T1000 (cell line): ENCODE data around the gene HDAC8.
"Not testable (repeated sequence)": the region's sequence is repeated elsewhere in the genome, so short reads cannot be mapped to it uniquely, and the experiment has no call there.

Source experiments
- DNase-seq: peaks from one replicate; lab custom pipeline; 2025; ENCODE audit warnings: mixed read lengths; lab: John Stamatoyannopoulos, UW

Gene HDAC8

DNA sequence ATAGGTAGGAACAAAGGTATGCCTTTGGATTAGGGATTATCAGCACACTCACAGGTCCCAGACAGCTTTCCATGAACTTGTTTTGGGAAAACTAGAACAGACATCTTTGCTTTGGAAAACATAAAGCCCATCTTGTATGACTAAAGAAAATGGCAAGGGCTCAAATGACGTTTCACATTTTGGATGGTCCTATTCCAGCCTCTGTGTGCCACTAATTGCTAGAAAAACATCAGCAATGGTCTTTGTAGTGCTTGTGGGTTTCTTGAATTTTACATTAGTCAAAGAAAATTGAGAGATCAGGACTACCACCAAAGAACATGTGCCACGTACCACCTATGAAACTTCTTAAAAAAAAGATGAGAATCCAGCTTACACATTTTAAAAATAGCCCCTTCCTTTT lies 111.4 kb downstream of the HDAC8 start:
- DNase-seq: no peak

DNA sequence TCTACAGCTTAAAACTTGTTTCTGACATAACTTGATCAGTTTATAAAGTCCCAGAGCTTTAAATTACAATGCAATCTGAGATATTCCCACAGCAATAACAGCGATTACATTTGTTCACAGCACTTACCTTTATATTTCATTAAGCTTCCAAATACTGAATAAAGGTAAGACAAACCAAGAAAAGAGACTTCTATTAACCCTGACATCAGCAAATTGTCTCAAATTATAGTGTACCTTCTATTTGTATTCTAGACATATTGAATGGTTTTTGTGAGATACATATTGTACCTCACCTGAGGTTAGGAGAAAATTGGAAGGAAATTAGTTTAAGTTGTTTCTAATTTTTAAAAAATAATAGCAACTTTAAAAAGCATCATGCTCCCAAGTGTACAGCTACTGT lies 111.9 kb downstream of the HDAC8 start:
- no peak for DNase-seq

DNA sequence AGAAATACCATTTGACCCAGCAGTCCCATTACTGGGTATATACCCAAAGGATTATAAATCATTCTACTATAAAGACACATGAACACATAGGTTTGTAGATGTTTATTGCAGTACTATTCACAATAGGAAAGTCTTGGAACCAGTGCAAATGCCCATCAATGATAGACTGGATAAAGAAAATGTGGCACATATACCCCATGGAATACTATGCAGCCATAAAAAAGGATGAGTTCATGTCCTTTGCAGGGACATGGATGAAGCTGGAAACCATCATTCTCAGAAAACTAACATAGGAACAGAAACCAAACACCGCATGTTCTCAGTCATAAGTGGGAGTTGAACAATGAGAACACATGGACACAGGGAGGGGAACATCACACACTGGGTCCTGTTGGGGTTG lies 123.6 kb downstream of the HDAC8 start:
- DNase-seq: not testable (repeated sequence)

DNA sequence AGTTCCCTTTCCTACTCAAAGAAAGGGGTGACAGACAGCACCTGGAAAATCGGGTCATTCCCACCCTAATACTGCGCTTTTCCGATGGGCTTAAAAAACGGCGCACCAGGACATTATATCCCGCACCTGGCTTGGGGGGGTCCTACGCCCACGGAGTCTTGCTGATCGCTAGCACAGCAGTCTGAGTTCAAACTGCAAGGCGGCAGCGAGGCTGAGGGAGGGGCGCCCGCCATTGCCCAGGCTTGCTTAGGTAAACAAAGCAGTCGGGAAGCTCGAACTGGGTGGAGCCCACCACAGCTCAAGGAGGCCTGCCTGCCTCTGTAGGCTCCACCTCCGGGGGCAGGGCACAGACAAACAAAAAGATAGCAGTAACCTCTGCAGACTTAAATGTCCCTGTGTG lies 131.9 kb downstream of the HDAC8 start:
- DNase-seq: not testable (repeated sequence)

DNA sequence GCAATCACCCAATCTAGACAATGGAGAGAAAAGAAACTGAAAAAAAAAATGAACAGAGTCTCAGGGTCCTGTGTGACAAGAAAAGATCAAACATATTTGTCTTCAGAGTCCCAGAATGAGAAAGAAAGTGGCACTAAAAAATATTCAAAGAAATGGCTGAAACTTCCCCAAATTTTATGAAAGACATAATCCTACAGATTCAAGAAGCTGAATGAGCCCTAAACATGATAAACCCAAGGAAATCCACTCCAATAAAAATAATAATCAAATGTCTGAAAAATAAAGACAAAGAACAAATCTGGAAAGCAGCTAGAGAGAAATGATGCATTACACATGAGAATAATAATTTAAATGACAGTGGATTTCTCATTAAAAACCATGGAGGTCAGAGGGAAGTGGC lies 136.6 kb downstream of the HDAC8 start:
- no peak for DNase-seq

DNA sequence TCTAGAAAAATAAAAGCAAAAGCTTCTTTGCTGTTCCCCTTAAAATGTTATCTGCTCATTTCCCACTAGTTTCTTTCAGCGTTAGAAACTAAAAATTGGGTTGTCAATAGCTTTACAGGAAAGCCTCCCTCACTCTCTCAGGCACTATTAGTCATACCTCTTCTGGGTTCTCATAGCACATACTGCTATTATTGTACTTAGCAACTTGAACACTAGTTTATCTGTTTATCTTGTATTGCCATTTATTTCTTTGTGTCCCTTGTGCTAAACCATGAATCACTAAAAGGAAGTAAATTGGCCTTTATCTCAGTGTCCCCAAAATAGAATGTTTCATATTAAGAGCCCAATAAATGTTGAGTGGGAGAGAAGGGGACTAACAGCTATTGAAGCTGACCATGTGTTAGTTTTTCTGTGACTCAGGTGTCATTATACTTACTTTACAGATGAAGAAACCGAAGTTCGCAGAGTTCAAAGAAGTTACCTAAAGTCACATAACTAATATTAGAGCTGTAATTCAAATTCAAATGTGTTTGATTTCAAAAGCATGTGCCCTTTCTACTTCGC lies 142.2 kb downstream of the HDAC8 start:
- no peak for DNase-seq

DNA sequence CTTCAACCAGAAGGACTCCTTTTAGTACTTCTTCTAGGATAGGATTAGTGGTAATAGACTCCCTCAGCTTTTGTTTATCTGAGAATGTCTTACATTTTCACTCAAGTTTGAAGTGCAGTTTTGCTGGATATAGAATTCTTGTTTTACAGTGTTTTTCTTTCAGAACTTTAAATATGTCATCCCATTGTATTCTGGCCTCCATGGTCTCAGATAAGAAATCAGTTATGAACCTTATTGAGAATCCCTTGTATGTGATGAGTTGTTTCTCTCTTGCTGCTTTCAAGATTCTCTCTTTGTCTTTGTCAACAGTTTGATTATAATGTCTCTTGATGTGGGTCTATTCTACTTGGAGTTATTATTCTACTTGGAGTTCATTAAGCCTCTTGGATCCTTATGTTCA lies 150.8 kb downstream of the HDAC8 start:
- no peak for DNase-seq

DNA sequence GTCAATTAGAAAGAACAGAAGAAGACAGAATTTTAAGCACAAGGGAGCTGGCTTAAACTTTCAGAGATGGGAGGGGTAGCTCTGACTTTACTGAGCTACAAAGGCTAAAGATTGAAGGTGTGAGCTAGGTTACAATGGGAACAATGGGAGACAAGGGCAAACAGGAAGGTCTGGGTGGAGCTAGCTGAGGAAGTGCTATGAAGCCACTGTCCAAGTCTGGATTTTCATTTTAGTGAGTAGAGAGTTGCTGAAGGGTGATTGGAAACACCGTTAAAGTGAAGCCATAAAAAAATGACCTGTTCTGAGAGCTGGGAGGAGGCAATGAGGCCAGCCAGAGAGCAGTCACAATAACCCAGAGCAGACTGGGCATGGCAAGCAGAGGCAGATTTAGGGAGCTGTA lies 162.7 kb downstream of the HDAC8 start:
- DNase-seq: no peak

DNA sequence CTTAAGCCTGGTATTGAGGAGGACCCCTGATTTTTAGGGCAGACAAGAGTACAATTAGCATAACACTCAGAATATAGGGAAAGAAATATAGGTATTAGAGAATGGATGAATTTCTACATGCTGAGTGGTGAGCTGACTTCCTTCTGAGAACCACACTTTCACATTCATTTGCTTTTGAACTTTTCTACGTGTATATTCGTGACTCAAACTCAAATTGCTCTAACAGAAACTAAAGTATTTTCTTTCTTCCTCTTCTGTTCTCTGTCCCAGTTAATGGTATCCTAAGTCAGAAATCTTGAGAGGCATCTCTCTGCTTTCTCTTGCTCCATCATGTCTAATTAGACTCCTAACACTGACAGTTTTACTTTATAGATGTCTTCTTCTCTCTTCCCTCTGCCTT lies 163.8 kb downstream of the HDAC8 start:
- no peak for DNase-seq

DNA sequence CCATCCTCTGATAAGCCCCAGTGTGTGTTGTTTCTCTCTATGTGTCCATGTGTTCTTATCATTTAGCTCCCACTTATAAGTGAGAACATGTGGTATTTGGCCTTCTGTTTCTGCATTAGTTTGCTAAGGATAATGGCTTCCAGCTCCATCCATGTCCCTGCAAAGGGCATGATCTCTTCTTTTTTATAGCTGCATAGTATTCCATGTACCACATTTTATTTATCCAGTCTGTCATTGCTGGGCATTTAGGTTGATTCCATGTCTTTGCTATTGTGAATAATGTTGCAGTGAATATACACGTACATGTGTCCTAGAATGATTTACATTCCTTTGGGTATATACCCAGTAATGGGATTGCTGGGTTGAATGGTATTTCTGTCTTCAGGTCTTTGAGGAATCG lies 167.5 kb downstream of the HDAC8 start:
- DNase-seq: not testable (repeated sequence)

DNA sequence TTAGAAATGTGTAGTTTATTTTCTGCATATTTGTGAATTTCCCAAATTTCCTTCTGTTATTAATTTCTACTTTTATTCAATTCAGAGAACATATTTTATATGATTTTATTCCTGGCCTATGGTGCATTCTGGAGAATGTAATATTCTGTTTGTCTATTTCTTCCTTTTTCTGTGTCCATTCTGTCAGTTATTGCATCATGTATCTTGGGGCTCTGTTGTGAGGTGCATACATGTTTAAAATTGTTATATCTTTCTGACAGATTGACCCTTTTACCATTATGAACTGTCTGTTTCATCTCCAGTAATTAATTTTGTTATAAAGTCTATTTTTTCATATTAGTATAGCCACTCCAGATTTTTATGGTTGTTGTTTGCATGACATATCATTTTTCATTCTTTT lies 170.0 kb downstream of the HDAC8 start:
- no peak for DNase-seq

DNA sequence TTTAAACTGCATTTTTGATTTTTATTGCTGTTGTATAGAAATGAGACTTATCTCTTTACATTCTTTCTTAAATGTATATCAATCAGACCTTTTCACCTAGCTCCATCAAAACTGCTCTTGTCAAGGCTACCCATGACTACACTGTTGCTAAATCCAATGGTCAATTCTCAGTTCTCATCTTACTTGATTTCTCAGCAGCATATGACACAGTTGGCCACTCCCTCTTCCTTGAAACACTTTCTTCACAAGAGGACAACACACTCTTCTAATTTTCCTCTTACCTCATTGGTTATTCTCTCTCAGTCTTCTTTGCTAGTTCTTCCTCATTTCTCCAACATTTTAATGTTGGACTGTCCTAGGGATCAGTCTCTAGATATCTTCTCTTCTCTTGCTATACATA lies 172.8 kb downstream of the HDAC8 start:
- no peak for DNase-seq

DNA sequence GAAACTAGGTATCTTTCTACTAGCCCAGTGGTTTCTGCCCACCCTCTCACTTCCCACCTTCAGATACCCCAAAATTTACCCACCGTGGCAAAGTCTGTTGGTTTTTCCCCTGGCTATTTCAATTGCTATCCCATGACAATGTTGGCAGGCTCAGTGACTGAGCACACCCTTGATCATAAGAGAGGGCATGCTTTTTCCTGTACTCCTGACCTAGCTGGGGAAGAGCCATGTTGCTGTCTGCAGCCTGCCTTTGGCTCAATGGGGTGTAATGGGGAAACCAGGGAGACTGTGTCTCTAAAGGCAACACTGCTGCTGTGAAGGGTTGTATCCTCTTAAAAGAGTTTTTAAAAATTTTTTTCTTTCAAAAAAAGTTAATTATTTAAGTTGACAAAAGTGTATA lies 176.5 kb downstream of the HDAC8 start:
- DNase-seq: no peak

DNA sequence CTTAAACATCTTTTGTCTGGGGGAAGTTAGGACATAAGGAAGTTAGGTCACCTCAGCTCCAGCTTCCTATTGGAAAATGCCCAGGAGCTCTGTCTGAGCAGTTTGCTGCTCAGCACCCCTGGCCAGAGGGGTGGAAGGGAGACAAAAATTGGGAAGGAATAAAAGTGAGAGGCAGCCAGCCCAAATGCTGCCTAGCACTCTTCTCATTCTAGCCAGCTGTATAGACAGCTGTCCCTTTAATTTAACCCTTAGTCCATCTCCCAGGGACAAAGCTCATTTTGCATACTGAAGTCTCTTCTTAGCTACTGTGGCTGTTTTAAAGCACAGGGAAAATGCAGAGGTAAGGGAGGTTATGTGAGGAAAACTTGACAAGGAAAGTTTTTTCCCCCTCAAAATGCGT lies 177.4 kb downstream of the HDAC8 start:
- no peak for DNase-seq

DNA sequence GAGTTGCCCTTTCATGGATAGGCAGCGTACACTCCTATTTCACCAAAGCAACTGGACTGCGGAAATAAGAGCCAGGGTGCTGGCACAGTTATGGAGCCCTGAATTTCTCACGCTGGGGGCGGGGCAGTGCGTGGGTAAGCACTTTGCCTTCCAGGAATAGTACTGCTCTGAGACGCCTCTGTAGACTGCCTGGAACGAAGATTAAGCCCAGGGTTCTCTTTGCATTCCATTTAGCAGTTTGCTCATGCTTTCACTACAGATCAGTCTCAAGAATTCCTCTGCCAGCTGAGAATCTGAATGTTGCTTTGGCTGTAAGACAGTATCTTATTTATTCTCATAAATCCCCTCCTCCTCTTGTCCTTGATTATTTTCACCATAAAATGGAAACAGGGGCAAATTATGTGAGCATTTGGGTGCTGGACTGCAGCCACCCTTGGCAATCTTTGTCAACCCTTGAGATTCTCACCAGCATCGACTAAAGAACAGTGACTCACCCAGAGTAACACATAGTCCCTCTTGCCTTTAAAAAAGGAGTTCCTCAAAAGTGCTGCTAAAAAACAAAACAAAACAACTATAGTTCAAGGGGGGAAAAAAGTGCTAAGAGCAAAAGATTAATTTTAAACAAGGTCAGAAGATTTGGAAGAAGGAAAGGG lies 178.0 kb downstream of the HDAC8 start:
- DNase-seq: no peak

DNA sequence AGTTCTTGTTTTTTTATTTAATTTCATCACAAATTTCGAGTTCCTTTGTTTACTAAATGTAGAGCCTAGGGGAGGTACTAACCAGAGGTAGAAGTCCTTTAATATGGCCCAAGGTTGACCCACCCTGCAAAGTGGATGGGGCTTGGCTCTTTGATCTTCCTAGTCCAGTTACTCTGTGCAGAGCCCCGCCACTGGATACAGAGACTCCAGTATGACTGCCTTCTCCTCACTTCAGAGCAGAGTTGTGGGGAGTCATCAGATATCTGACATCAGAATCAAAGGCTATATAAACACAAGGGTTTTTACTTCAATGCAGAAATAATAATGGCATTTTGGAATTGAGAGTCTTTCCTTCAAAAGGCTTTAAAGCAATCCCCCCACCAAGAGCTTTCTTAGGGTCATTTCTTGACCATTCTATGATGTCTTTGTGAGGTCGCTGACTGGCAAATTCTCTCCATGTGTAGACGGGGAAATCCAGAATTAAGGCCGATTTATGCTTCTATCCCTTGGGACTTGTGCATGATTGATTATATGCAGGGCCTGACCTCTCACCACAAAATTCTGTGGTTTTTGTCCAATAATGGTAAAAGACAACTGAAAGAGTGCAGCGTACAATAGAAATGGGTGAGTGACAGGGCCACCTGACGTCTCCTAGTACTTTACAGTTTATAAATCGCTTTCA lies 178.7 kb downstream of the HDAC8 start:
- DNase-seq: no peak

DNA sequence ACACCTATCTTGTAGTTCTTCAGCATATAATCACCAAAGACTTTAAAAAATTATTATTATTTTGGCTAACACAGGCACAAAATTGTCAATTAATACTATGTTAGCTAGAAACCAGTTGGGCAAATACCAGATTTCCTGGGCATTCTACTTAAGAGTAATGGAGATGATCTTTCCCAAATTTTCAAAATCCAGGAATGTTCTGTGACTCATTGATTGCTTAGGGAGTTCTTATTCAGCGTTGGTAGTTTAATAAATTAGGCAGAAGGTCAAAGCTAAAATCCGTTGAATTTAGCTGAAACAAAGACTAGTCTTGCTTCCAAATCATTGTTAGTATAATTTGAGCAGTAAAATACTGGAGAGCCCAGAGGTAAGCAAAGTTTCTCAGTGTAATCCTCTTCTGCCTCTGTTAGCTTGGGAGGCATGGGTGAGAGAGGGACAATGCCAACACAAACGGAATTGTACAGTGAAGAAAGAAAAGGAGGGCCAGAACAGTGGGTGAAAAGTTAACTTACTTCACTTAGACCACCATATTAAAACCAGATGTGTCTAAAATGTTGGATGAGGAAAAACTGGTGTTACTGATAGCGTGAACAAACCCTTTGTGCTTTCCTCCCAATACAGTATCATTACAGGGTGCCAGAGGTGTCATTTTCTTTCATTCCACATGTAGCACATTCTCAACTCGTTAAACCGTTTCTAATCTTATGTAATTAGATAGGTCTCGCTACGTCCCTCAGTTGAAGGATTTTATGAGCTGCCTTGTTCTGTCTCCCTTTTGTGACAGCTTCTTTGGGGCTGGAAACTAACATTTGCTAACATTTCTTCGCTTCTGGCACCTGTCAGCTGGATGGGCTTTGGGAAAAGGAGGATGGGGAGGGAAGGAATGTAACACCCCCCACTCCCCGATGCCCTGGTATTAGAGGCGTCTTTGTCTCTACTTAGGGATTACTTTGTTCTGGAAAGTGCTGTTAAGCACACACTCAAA lies 179.5 kb downstream of the HDAC8 start:
- DNase-seq: no peak

DNA sequence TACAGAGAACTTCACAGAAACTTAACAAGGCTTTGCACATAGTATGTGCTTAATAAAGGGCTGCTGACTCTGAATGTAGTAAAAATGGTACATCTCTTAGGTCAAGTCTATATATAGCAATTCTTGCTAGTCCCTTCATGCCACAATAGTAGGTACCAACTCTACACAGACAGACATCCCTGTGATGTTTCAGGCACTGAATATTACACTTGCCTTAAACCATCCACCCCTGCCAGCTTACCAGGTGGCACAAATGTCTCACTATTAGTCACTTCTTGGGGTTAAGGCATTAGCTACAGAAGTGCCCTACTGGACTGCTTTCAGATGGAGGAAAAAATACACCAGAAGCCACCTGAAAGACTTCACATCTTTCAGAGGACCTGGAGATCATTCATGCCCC lies 180.6 kb downstream of the HDAC8 start:
- DNase-seq: no peak

DNA sequence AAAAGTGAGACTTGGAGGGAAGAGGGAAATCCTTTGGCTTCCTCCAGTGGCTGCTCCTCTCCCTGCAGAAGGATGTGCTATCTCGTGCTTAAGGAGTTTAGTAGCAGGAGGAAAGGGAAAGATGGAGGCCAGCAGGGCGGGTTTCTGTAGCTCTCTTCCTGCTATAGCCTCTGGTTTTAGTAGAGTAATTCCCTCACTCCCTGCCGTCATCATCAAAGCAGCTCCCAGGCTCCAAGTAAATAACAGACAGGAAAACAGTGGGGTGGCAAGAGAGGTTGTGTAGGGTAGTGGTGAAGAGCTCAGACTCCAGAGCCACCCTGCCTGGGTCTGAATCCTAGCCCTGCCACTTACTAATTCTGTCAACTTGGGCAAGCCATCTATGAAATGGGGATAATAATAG lies 185.4 kb downstream of the HDAC8 start:
- DNase-seq: no peak

DNA sequence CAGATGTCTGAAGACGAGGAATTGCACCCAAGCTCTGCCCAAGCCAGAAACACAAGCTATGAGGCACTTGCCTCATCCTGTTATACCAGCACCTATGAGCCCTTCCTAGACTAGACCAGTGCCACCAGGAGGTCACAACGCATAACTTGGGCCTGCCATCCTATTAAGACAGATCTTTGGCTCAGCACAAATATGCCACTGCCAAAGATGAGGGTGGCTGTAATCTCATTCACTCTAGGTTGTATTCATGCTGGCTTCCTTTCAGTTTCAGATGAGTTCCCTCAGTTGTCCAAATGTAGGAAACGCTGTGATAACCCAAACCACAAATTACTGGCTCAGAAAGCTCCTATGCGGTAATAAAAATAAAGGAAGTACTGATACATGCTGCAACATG lies 190.4 kb downstream of the HDAC8 start:
- no peak for DNase-seq

DNA sequence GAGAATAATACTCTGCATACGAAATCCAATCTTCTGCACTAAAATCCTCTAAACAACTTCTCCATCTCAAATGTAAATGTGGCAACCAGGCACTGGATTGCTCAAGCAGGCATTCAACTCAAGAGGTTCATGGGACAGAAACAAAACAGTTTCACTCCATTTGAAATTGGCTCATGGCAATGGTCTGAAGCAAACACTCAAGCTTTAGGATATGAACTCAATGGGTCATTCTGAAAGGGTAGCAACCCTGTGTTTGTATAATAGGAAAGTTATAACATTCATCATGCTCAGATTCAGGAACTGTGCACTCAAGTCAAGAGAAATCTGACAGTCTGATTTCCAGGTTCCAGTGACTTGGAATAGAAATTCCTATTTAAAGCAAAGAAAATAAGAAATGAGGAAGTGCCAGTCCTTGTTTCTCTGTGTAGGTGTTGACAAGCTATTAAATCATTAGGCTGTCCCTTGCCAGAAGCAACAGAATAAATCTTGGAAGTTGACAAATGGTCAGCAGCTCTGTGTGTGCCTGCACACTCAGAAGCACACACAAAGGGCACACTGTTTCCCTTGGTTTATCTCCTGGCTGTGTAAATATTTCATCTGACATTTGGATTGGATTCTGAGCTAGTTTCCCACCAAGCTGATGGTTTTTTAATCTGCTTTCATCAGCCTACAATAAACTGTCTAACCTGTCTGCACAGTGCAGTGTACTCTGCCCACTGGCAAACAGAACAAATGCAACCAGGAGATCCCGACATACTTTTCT lies 191.0 kb downstream of the HDAC8 start:
- DNase-seq: no peak

DNA sequence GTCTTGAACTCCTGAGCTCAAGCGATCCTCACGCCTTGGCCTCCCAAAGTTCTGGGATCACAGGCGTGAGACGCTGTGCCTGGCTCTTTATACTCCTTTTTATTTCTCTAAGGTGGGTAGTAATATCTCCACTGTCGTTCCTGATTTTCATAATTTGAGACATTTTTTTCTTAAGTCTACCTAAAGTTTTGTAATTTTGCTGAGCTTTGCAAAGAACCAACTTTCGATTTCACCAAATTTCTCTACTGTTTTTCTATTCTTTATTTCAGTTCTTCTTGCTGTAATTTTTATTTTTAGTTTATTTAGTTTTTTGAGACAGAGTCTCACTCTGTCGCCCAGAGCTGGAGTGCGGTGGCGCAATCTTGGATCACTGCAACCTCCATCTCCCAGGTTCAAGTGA lies 196.5 kb downstream of the HDAC8 start:
- DNase-seq: no peak
